Measurements from ENCODE around the gene PDE8A.

DNA sequence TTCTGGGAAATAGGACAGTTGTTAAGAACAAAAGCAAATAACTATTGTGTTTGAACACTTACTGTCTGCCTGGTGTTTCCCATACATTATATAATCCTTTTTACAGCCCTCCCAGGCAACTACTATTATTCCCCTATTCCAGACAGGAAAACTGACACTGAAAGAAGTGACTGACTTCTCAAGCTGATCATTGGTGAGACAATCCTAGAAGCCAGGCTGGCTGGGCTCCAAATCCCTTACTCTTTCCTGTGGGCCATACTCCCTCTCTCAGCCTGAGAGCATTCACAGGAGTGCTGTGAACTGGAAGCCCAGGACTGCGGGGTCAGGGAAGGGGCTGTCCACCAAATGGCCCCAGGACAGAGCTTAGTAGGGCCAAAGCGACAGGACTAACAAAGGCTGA is 39.2 kb upstream of the PDE8A start:
- TF ChIP-seq, protein P1, sequence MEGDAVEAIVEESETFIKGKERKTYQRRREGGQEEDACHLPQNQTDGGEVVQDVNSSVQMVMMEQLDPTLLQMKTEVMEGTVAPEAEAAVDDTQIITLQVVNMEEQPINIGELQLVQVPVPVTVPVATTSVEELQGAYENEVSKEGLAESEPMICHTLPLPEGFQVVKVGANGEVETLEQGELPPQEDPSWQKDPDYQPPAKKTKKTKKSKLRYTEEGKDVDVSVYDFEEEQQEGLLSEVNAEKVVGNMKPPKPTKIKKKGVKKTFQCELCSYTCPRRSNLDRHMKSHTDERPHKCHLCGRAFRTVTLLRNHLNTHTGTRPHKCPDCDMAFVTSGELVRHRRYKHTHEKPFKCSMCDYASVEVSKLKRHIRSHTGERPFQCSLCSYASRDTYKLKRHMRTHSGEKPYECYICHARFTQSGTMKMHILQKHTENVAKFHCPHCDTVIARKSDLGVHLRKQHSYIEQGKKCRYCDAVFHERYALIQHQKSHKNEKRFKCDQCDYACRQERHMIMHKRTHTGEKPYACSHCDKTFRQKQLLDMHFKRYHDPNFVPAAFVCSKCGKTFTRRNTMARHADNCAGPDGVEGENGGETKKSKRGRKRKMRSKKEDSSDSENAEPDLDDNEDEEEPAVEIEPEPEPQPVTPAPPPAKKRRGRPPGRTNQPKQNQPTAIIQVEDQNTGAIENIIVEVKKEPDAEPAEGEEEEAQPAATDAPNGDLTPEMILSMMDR (IDR thresholded peaks at IDR 0.05), result no peak
- no peak for TF ChIP-seq POLR2A (IDR thresholded peaks at IDR 0.05)
